ENCODE data around the gene ST7.

GRCh38 chr7:117047496-117047895, 94.2 kb downstream of the ST7 start:
- TF ChIP-seq CTCF (conservative IDR thresholded peaks at IDR 0.05; ENCODE audit: low read depth in 2 of 2) (no peak), ETS1 (IDR thresholded peaks at IDR 0.05) (no peak), EZH2 (IDR thresholded peaks at IDR 0.05; ENCODE audit: low read depth, unreplicated experiment) (no peak), EZH2phosphoT487 (IDR thresholded peaks at IDR 0.05; ENCODE audit: unreplicated experiment) (no peak), POLR2AphosphoS5 (IDR thresholded peaks at IDR 0.05; ENCODE audit: low read depth) (no peak), REST (IDR thresholded peaks at IDR 0.05; ENCODE audit: unreplicated experiment) (no peak), JUNB (IDR thresholded peaks at IDR 0.05; ENCODE audit: unreplicated experiment) (no peak), ZNF462 (CRISPR knock-in tag; IDR thresholded peaks at IDR 0.05) (no peak), ZNF331 (CRISPR knock-in tag; IDR thresholded peaks at IDR 0.05; ENCODE audit: low read depth) (no peak), CREB1 (CRISPR knock-in tag; IDR thresholded peaks at IDR 0.05; ENCODE audit: low read depth) (no peak)
